Measurements from ENCODE around the gene FBXO2.

GRCh38 chr1:11622398-11622797 lies 31.8 kb downstream of the FBXO2 start:
- TF ChIP-seq POLR2A (IDR thresholded peaks at IDR 0.05; ENCODE audit: low read length): no peak
- no peak for TF ChIP-seq GATA1 (IDR thresholded peaks at IDR 0.05; ENCODE audit: low read depth, low read length)

All from erythroblast (primary cell).